Endothelial cell of umbilical vein (primary cell): Measurements from ENCODE around the gene ZNF281.

Source experiments
- CTCF ChIP-seq, 2 donors: IDR thresholded peaks; 1 replicate in 1 of 2; 2 replicates in 1 of 2; pipeline ENCODE4 v1.5.1; 2011; ENCODE audit warnings: low read length in 2 of 2, mild to moderate bottlenecking in 2 of 2, moderate library complexity in 2 of 2, control low read depth in 1 of 2, inconsistent platforms in 1 of 2, low read depth in 1 of 2; ENCODE audit not compliant: insufficient read depth in 1 of 2; ENCODE audit errors: extremely low read depth in 1 of 2
- EZH2 ChIP-seq: IDR thresholded peaks from 2 replicates; pipeline ENCODE4 v1.6.1; 2012; ENCODE audit warnings: borderline replicate concordance, low read depth, mild to moderate bottlenecking, moderate library complexity, low read length, inconsistent platforms; ENCODE audit not compliant: severe bottlenecking
- JUN ChIP-seq: IDR thresholded peaks from 2 replicates; pipeline ENCODE4 v1.6.1; 2011; ENCODE audit warnings: borderline replicate concordance, low read depth; ENCODE audit not compliant: insufficient read length, insufficient read depth
- MAX ChIP-seq: IDR thresholded peaks from 2 replicates; pipeline ENCODE4 v1.6.1; 2011; ENCODE audit not compliant: insufficient read depth, insufficient read length
- POLR2A ChIP-seq: IDR thresholded peaks from 2 replicates; pipeline ENCODE4 v1.6.1; 2012; ENCODE audit warnings: low read depth, mild to moderate bottlenecking, control low read depth, low read length
- POLR2AphosphoS5 ChIP-seq: IDR thresholded peaks from 2 replicates; pipeline ENCODE4 v1.6.1; 2012; ENCODE audit warnings: low read depth, mild to moderate bottlenecking, control low read depth, low read length, moderate library complexity; ENCODE audit not compliant: insufficient read depth

- TF ChIP-seq POLR2A (no peak), CTCF (IDR thresholded peaks at IDR 0.05; ENCODE audit: extremely low read depth in 1 of 2, insufficient read depth in 1 of 2, low read depth in 1 of 2, low read length in 2 of 2) (no peak), MAX (no peak), EZH2 (no peak), POLR2AphosphoS5 (no peak), JUN (no peak)
Observed at GRCh38 chr1:200381256-200381984, 28.4 kb downstream of the ZNF281 start.
